Stimulated activated effector memory CD8-positive, alpha-beta T cell treated with anti-CD3 and anti-CD28 coated beads, Interleukin-12 subunit alpha, Interleukin-12 subunit beta, amount 100 ng/mL, for 72 hours (primary cell): ENCODE data around the gene OLIG3.

ENCODE experiments used
- ATAC-seq: fragments of 150-1000 bp; cut with Tn5 transposase; 2 replicates; pipeline ENCODE4 v1.10.0; 2021
- DNase-seq, 2 donors: peaks; one replicate each; pipeline ENCODE4 v3.0.0; 2021 to 2022; ENCODE audit warnings: low spot score in 2 of 2
- H3K27ac Mint-ChIP-seq: one replicate; pipeline ENCODE4 v1.8.0; 2022; ENCODE audit warnings: mild to moderate bottlenecking, mixed read lengths
- H3K36me3 Mint-ChIP-seq: one replicate; pipeline ENCODE4 v1.8.0; 2022; ENCODE audit warnings: mild to moderate bottlenecking, mixed read lengths
- H3K4me1 Mint-ChIP-seq: one replicate; pipeline ENCODE4 v1.8.0; 2022; ENCODE audit warnings: mixed read lengths
- H3K4me3 Mint-ChIP-seq: one replicate; pipeline ENCODE4 v1.8.0; 2022; ENCODE audit warnings: mild to moderate bottlenecking, mixed read lengths
- H3K9me3 Mint-ChIP-seq: one replicate; pipeline ENCODE4 v1.8.0; 2022; ENCODE audit warnings: mixed read lengths

OLIG3 gene

DNA sequence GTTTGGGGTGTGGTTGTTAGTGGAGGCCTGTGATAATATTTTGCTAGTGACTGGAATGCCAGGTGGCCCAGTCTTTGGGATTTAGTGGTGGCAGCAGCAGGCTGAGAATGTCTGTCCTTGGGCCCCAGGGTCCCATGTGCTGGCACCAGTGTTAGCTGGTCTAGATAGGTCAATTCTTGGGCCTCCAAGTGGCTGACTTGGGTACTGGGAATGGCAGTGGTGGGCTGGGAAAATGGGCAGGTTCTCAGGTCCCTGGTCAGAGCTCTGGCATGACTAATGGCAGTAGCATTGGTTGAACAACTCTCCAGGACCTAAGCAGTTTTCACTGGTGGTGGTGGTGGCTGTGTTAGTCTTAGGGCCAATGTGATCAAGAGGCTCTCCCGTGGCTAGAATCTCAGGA lies 50.3 kb downstream of the OLIG3 start:
- DNase-seq (no peak), ATAC-seq (no peak)
- no peak overlapping the region for H3K4me3 Mint-ChIP-seq
- no peak overlapping the region for H3K27ac Mint-ChIP-seq
- H3K4me1 Mint-ChIP-seq: peaks cover 7% of the 10 kb centered on the region
- H3K36me3 Mint-ChIP-seq: no peaks in the 10 kb centered on the region
- peaks cover 8% of the 10 kb centered on the region for H3K9me3 Mint-ChIP-seq
